Psoas muscle (tissue), 8 donors: ENCODE results near the gene CD34. TPM values are rescaled to one million over a fixed set of nuclear protein-coding genes. Genes with fewer than 3 reads are reported as not detected.

Experiments
- ATAC-seq, 4 donors: fragments of 200-7000 bp; cut with Tn5 transposase; one replicate each; pipeline ENCODE4 v1.9.1; 2020; ENCODE audit warnings: moderate library complexity in 3 of 4, mild to moderate bottlenecking in 2 of 4
- DNase-seq, 2 donors: peaks; one replicate each; pipeline ENCODE4 v3.0.0-alpha.2; 2020
- H3K27ac ChIP-seq: fragments of 200-600 bp; one replicate; pipeline ENCODE4 v1.8.0; 2022
- H3K27me3 ChIP-seq, 3 donors: fragments of 200-600 bp in 1 of 3; one replicate each; pipeline versions ENCODE4 v1.6.1 to v1.8.0; 2013 to 2022; ENCODE audit warnings: low read length in 2 of 3, mild to moderate bottlenecking in 2 of 3, moderate library complexity in 1 of 3; ENCODE audit not compliant: insufficient read depth in 3 of 3
- H3K36me3 ChIP-seq, 2 donors: fragments of 200-600 bp in 1 of 2; one replicate each; pipeline versions ENCODE4 v1.6.1 to v1.8.0; 2013 to 2022; ENCODE audit warnings: low read depth in 1 of 2, mild to moderate bottlenecking in 1 of 2, moderate library complexity in 1 of 2; ENCODE audit not compliant: insufficient read depth in 1 of 2
- H3K4me1 ChIP-seq: fragments of 200-600 bp; one replicate; pipeline ENCODE4 v1.8.0; 2022
- H3K4me3 ChIP-seq: fragments of 200-600 bp; one replicate; pipeline ENCODE4 v1.8.0; 2022; ENCODE audit warnings: mild to moderate bottlenecking
- H3K9me3 ChIP-seq: fragments of 200-600 bp; one replicate; pipeline ENCODE4 v1.8.0; 2022
- CTCF ChIP-seq: fragments of 200-600 bp; IDR thresholded peaks from one replicate; pipeline ENCODE4 v1.8.0; 2022; ENCODE audit warnings: antibody characterized with exemption
- WGBS, 3 donors: extraction: QIAGEN DNeasy Blood & Tissue Kit; methylation state at CpG; one replicate each; pipeline versions ENCODE4 v1.1.6 to v1.1.7; 2013; 5-methylcytosine and 5-hydroxymethylcytosine counted together
- intact Hi-C, 2 donors: fragments of 100-400 bp; cut with DNase I; formaldehyde crosslinking; loops; one replicate each; pipeline versions ENCODE4 v1.11.0 to v1.14.2; 2022
- polyA plus RNA-seq, 3 donors: library from polyadenylated mRNA; stranded (reverse); fragments of 200-250 nt; gene quantifications; one replicate each; pipeline ENCODE4 v1.2.3, GENCODE V29; 2013
- total RNA-seq, 4 donors: library from RNA; stranded (reverse); fragmentation: NEBNext Ultra II Directional in 2 of 4; extraction: Animal tissue kit (Norgen Biotek cat#: 25700) in 2 of 4; gene quantifications; one replicate each; pipeline versions ENCODE4 v1.2.1 to v1.2.4, GENCODE V29; 2021 to 2023
- donor health status: healthy with polysubstance abuse.
- donor health status: DM: no; HTN: no; CAD: no; lungs with moderate emphysema.
- donor health status: Bipolar disorder and iron deficiency.
- donor health status: healthy.
- donor health status: DM: yes; HTN: yes; CAD: no.
- donor health status: DM: no; HTN: no; CAD: no.
- donor health status: DM: no; HTN: no; CAD: no.
- donor health status: DM: yes; HTN: yes; CAD: no.

The CD34 gene
- total and polyA plus RNA-seq, 7 donors: 14.4 to 61.1 (median 21.1) TPM

- DNase-seq (no peak), ATAC-seq (no peak)
- intact Hi-C loops: no loop called here
- 85 to 87% (median 87%) methylated on average over 7 of the region's 7 CpGs for WGBS, 3 donors
- TF ChIP-seq CTCF: no peak
- peak overlapping the region; percentile 16 for H3K27ac ChIP-seq
- H3K36me3 ChIP-seq: no peaks in the 10 kb centered on the region
- no peaks in the 10 kb centered on the region for H3K27me3 ChIP-seq
- peaks cover 76% of the 10 kb centered on the region for H3K4me1 ChIP-seq
- no peaks in the 10 kb centered on the region for H3K9me3 ChIP-seq
- H3K4me3 ChIP-seq: no peak overlapping the region
Observed at GRCh38 chr1:207833956-207834660, 76.8 kb downstream of the CD34 start.

GRCh38 chr1:207833381-207833780 lies 77.5 kb downstream of the CD34 start:
- DNase-seq: no peak
- intact Hi-C loops: no loop called here
- H3K4me3 ChIP-seq: no peak overlapping the region
- no peak for ATAC-seq
- no peaks in the 10 kb centered on the region for H3K36me3 ChIP-seq
- no peak for TF ChIP-seq CTCF
- 79 to 86% (median 83%) methylated on average over 6 of the region's 6 CpGs for WGBS, 3 donors
- peak overlapping the region; percentile 81 for H3K27ac ChIP-seq
- peaks cover 74% of the 10 kb centered on the region for H3K4me1 ChIP-seq
- H3K27me3 ChIP-seq: no peaks in the 10 kb centered on the region
- H3K9me3 ChIP-seq: no peaks in the 10 kb centered on the region

- Histone ChIP-seq H3K4me1 (peaks cover 74% of the 10 kb centered on the region), H3K36me3 (no peaks in the 10 kb centered on the region), H3K27ac (peak overlapping the region; percentile 81), H3K27me3 (no peaks in the 10 kb centered on the region), H3K9me3 (no peaks in the 10 kb centered on the region), H3K4me3 (no peak overlapping the region)
- DNase-seq (no peak), ATAC-seq (no peak)
- intact Hi-C loops: no loop called here
- 87 to 93% (median 92%) methylated on average over 8 of the region's 8 CpGs for WGBS, 3 donors
- no peak for TF ChIP-seq CTCF
Observed at GRCh38 chr1:207832796-207833195, 78.1 kb downstream of the CD34 start.

GRCh38 chr1:207831517-207832327 lies 79.2 kb downstream of the CD34 start:
- Histone ChIP-seq H3K36me3 (no peaks in the 10 kb centered on the region), H3K9me3 (no peaks in the 10 kb centered on the region), H3K4me1 (peaks cover 81% of the 10 kb centered on the region), H3K27ac (peak overlapping the region; percentile 81), H3K4me3 (peak overlapping the region; percentile 33), H3K27me3 (no peaks in the 10 kb centered on the region)
- ATAC-seq: peak; percentile 61 to 79 (median 70)
- intact Hi-C loops: loop anchor here in 1 of 2 donors (2.0 kb wide), 1 partner anchor 37 kb away; no protein-coding TSS in a partner anchor
- DNase-seq: peak; percentile 29 to 78
- 45 to 65% (median 50%) methylated on average over 9 of the region's 9 CpGs for WGBS, 3 donors
- no peak for TF ChIP-seq CTCF

Other genes starting within 250 kb of the CD34 start
- gene CD46, start 159.1 kb downstream of the CD34 start, total RNA-seq: 10 to 100 TPM; 43.5 to 55.3 (median 47.4) TPM
- gene CD46, start 159.1 kb downstream of the CD34 start, polyA plus RNA-seq: 10 to 100 TPM; 33.9 to 66.3 (median 34.5) TPM